ENCODE data around the gene F8A1.
"Not testable (repeated sequence)": the region's sequence is repeated elsewhere in the genome, so short reads cannot be mapped to it uniquely, and the experiment has no call there.

The F8A1 gene

DNA sequence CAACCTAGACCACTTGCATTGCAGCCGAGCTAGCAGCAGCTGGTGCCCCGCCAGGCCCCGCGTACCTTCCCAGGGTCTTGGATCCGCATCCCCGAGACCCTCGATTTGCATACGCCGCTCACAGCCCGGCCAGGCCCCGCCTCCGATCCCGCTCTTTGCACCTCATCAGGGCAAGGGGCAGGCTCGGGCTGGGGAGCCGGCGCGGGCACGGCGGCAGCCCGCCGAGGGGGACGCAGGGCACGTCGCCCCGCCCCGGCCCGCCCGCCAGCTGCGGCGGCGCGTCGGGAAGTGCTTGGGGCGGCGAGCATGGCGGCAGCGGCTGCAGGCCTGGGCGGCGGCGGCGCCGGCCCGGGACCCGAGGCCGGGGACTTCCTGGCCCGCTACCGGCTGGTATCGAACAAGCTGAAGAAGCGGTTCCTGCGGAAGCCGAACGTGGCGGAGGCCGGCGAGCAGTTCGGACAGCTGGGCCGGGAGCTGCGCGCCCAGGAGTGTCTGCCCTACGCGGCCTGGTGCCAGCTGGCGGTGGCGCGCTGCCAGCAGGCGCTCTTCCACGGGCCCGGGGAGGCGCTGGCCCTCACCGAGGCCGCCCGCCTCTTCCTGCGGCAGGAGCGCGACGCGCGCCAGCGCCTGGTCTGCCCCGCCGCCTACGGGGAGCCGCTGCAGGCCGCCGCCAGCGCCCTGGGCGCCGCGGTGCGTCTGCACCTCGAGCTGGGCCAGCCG is at the start of gene F8A1:
Gene F8A1 (plus strand): TSS at position 287 of the 720 bp plus-strand sequence. CDS start 20 bp downstream, at position 307.
- peak; percentile 56 for DNase-seq

- DNase-seq, result no peak
Measured at GRCh38 chrX:154840856-154841255, 45.3 kb upstream of the F8A1 start.

DNA sequence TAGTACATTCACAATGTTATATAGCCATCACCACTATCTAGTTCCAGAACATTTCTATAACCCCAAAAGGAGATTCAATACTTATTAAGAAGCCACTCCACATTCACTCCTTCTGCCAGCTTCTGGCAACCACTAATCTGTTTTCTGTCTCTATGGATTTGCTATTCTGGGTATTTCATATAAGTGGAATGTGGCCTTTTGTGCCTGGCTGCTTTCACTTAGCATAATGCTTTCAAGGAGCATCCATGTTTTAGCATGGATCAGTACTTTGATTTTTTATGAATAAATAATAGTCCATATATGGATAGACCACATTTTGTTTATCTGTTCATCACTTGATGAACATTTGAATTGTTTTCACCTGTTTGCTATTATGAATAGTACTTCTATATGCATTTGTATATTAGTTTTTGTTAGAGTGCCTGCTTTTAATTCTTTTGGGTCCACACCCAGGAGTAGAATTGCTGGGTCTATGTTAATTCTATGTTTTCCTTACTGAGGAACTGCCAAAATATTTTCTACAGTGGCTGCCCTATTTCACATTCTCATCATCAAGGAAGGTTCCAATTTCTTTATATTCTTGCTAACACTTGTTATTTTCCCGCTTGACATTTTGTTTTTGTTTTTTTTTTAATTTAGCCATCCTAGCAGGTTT is 35.1 kb upstream of the F8A1 start:
- DNase-seq, result no peak

GRCh38 chrX:154855256-154855655 is 30.9 kb upstream of the F8A1 start:
- DNase-seq, result no peak

DNA sequence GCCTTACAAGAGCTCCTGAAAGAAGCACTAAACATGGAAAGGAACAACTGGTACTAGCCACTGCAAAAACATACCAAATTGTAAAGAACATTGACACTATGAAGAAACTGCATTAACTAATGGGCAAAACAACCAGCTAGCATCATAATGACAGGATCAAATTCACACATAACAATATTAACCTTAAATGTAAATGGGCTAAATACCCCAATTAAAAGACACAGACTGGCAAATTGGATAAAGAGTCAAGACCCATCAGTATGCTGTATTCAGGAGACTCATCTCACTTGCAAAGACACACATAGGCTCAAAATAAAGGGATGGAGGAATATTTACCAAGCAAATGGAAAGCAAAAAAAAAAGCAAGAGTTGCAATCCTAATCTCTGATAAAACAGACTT is 17.6 kb upstream of the F8A1 start:
- not testable (repeated sequence) for DNase-seq

DNA sequence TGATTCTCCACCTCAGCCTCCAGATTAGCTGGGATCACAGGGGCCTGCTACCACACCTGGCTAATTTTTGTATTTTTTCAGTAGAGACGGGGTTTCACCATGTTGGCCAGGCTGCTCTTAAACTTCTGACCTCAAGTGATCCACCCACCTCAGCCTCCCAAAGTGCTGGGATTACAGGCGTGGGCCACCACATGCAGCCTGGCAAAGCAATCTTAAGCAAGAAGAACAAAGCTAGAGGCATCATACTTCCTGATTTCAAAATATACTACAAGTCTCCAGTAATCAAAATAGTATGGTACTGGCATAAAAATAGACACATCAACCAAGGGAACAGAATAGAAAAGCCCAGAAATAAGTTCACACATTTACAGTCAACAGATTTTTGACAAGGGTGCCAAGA is 12.8 kb upstream of the F8A1 start:
- DNase-seq, result no peak

GRCh38 chrX:154884069-154884468 is 2.1 kb upstream of the F8A1 start:
- DNase-seq, result not testable (repeated sequence)

DNA sequence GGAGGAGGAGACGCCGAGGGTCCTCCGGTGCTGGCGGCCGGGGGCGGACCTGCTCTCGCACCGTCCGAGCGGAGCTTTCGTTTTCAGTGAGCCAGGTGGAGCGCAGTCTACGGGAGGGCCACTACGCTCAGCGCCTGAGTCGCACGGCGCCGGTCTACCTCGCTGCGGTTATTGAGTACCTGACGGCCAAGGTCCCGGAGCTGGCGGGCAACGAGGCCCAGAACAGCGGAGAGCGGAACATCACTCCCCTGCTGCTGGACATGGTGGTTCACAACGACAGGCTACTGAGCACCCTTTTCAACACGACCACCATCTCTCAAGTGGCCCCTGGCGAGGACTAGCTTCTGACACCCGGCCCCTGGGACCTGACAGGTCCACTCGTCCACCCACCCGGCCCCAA is 1.1 kb upstream of the F8A1 start:
- DNase-seq, result not testable (repeated sequence)

GRCh38 chrX:154885549-154885948 is 606 bp upstream of the F8A1 start:
- peak; percentile 19 for DNase-seq

GRCh38 chrX:154886789-154887221 is 650 bp downstream of the F8A1 start:
- not testable (repeated sequence) for DNase-seq

GRCh38 chrX:154890990-154891639 is 5.0 kb downstream of the F8A1 start:
- no peak for DNase-seq

GRCh38 chrX:154892296-154892695 is 6.1 kb downstream of the F8A1 start:
- DNase-seq, result no peak

DNA sequence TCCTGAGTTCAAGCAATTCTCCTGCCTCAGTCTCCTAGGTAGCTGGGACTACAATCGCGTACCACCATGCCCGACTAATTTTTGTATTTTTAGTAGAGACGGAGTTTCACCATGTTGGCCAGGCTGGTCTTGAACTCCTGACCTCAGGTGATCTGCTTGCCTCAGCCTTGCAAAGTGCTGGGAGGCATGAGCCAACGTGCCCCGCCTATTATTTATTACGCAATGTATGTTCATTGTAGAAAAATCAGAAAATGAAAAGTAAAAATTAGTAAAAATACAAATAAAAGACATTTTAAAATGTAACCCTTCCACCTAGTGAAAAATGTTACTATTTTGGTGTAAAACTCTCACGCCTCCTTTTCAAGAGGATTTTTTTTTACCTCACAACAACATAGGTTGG is 14.2 kb downstream of the F8A1 start:
- no peak for DNase-seq

GRCh38 chrX:154902408-154902807 is 16.3 kb downstream of the F8A1 start:
- no peak for DNase-seq

- DNase-seq, result no peak
Measured at GRCh38 chrX:154908821-154909220, 22.7 kb downstream of the F8A1 start.

GRCh38 chrX:154910048-154910447 is 23.9 kb downstream of the F8A1 start:
- not testable (repeated sequence) for DNase-seq

- not testable (repeated sequence) for DNase-seq
Measured at GRCh38 chrX:154910528-154910927, 24.4 kb downstream of the F8A1 start.

DNA sequence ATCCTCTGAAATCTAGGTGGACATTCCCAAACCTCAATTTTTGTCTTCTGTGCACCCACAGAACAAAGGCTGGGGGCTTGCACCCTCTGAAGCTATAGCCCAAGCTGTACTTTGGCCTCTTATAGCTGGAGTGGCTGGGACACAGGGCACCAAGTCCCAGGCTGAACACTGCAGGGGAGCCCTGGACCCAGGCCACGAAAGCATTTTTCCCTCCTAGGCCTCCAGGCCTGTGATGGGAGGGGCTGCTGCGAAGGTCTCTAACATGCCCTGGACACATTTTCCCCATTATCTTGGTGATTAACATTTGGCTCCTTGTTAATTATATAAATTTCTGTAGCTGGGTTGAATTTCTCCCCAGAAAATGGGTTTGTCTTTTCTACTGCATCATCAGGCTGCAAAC is 27.9 kb downstream of the F8A1 start:
- no peak for DNase-seq

DNA sequence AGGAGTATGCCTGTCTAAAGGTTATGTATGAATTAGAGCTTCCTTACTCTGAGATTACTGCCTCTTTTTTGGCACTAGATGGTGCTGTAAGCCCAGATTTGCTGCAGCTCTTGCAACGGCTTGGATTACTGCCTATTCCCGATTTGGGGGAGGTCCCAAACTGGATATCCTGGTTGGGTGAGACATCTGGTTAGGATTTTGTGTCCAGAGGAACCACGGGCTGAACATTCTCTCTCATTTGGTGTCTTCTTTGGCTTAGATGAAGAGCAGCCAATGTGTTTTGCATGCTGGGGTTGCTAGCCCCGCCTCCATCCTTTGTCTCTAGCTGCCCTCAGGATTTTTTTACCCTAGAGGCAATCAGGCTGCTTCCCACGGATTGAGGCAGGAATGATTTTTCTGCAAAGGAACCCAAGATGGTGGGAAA is 31.9 kb downstream of the F8A1 start:
- peak; percentile 2 for DNase-seq

DNA sequence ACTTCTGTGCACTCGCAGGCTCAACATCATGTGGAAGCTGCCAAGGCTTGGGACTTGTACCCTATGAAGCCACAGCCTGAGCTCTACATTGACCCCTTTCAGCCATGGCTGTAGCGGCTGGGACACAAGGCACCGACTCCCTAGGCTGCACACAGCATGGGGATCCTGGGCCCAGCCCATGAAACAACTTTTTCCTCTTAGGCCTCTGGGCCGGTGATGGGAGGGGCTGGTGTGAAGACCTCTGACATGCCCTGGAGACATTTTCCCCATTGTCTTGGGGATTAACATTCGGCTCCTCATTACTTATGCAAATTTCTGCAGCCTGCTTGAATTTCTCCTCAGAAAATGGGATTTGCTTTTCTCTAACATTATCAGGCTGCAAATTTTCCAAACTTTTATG is 38.6 kb downstream of the F8A1 start:
- DNase-seq, result not testable (repeated sequence)

Measured in activated naive CD4-positive, alpha-beta T cell treated with Interleukin-2 at 50 U/mL for 16 hours (primary cell).